Testis (tissue), 3 donors: ENCODE results near the gene DVL1. TPM values are rescaled to one million over a fixed set of nuclear protein-coding genes. Genes with fewer than 3 reads are reported as not detected.

Source experiments
- DNase-seq: peaks from one replicate; pipeline ENCODE4 v3.0.0-alpha.2; 2019
- H3K27ac ChIP-seq, 2 donors: fragments of 200-600 bp; sonication (generic); one replicate each; pipeline ENCODE4 v1.5.1; 2019
- H3K27me3 ChIP-seq: fragments of 200-600 bp; sonication (generic); one replicate; pipeline ENCODE4 v1.5.1; 2019
- H3K36me3 ChIP-seq: fragments of 200-600 bp; sonication (generic); one replicate; pipeline ENCODE4 v1.5.1; 2017; ENCODE audit warnings: low read depth; ENCODE audit errors: missing control alignments
- H3K4me1 ChIP-seq: fragments of 200-600 bp; sonication (generic); one replicate; pipeline ENCODE4 v1.5.1; 2019
- H3K4me3 ChIP-seq, 2 donors: fragments of 200-600 bp; sonication (generic); one replicate each; pipeline ENCODE4 v1.5.1; 2017 to 2019
- H3K9me3 ChIP-seq: fragments of 200-600 bp; sonication (generic); one replicate; pipeline ENCODE4 v1.5.1; 2017
- POLR2A ChIP-seq: fragments of 450-650 bp; IDR thresholded peaks from one replicate; pipeline ENCODE4 v1.6.1; 2017; ENCODE audit warnings: antibody characterized with exemption, mild to moderate bottlenecking, moderate library complexity
- WGBS, 2 donors: methylation state at CpG; one replicate each; pipeline ENCODE4 v1.1.5; 2018; 5-methylcytosine and 5-hydroxymethylcytosine counted together
- intact Hi-C: fragments of 100-400 bp; cut with DNase I; formaldehyde crosslinking; loops from one replicate; pipeline ENCODE4 v1.15.1; 2023; ENCODE audit warnings: low total_unique reads
- microRNA-seq, 2 donors: library from miRNA; unstranded; fragments of <30 nt; microRNA quantifications; one replicate each; pipeline ENCODE4, GENCODE V29; 2016; ENCODE audit warnings: borderline number of aligned reads in 2 of 2, borderline replicate concordance in 1 of 2
- polyA plus RNA-seq: library from polyadenylated mRNA; stranded (reverse); fragments of 350-450 nt; fragmentation: Illumina TruSeq; extraction: RNeasy Lipid Tissue Mini Kit (QIAGEN cat#74804); gene quantifications from one replicate; pipeline ENCODE4 v1.2.3, GENCODE V29; 2014; ENCODE audit warnings: low read depth, low replicate concordance; ENCODE audit not compliant: insufficient read depth
- small RNA-seq, 2 donors: library from RNA; depleted of rRNA; stranded (forward); fragments of <200 nt; gene quantifications; one replicate each; pipeline ENCODE3, GENCODE V24; 2016
- total RNA-seq, 2 donors: library from RNA; depleted of rRNA; stranded (reverse); fragments of >200 nt; gene quantifications; one replicate each; pipeline ENCODE4 v1.2.3, GENCODE V29; 2016
- TF ChIP-seq, protein P1 (sequence below), 3 experiments: fragments of 450-650 bp in 2 of 3; fragments of 200-600 bp in 1 of 3; sonication (generic) in 1 of 3; IDR thresholded peaks; one replicate each; pipeline ENCODE4 v1.5.1; 2016 to 2019; ENCODE audit warnings: antibody characterized with exemption in 3 of 3, mild to moderate bottlenecking in 2 of 3, moderate library complexity in 1 of 3

Gene DVL1
- total and polyA plus RNA-seq, 3 donors from 2014 or later, result 65.8 to 183 (median 169) TPM

GRCh38 chr1:1285611-1286311 lies 63.5 kb downstream of the DVL1 start:
- WGBS, 2 donors, result 76% methylated on average over 33 of the region's 37 CpGs; no CpG with 5 or more reads in 1 of the 2 donors
- Histone ChIP-seq H3K4me3 (no peak overlapping the region), H3K36me3 (no peaks in the 10 kb centered on the region), H3K4me1 (peaks cover 14% of the 10 kb centered on the region), H3K27ac (no peak overlapping the region), H3K27me3 (no peaks in the 10 kb centered on the region), H3K9me3 (no peaks in the 10 kb centered on the region)
- no peak for DNase-seq
- TF ChIP-seq, protein P1, sequence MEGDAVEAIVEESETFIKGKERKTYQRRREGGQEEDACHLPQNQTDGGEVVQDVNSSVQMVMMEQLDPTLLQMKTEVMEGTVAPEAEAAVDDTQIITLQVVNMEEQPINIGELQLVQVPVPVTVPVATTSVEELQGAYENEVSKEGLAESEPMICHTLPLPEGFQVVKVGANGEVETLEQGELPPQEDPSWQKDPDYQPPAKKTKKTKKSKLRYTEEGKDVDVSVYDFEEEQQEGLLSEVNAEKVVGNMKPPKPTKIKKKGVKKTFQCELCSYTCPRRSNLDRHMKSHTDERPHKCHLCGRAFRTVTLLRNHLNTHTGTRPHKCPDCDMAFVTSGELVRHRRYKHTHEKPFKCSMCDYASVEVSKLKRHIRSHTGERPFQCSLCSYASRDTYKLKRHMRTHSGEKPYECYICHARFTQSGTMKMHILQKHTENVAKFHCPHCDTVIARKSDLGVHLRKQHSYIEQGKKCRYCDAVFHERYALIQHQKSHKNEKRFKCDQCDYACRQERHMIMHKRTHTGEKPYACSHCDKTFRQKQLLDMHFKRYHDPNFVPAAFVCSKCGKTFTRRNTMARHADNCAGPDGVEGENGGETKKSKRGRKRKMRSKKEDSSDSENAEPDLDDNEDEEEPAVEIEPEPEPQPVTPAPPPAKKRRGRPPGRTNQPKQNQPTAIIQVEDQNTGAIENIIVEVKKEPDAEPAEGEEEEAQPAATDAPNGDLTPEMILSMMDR (IDR thresholded peaks at IDR 0.05), result no peak
- TF ChIP-seq POLR2A, result no peak
- intact Hi-C loops, result no loop called here

Small RNAs within 50 kb of the gene (microRNA-seq; reads per million reads assigned to microRNA genes)
- 0 to 1.4 reads per million in 2 donors for gene MIR6726
- 0 reads per million in 2 donors for gene MIR6727
- 0 reads per million in 2 donors for gene MIR6808

Small RNAs within 50 kb of the gene (small RNA-seq; reads per million reads assigned to genes)
- 0 reads per million in 2 donors for gene MIR6726

Other genes with a start within 250 kb of the DVL1 start
- 10 to 100 TPM; 50.7 to 68.3 TPM for gene C1orf159, start 233.3 kb downstream of the DVL1 start, total RNA-seq
- gene C1orf159, start 233.3 kb downstream of the DVL1 start, polyA plus RNA-seq, result 40.7 TPM
- 10 to 100 TPM; 20.4 to 58.0 TPM for gene TTLL10, start 175.5 kb downstream of the DVL1 start, total RNA-seq
- gene TTLL10, start 175.5 kb downstream of the DVL1 start, polyA plus RNA-seq, result 44.9 TPM
- not detected for gene TNFRSF18, start 142.8 kb downstream of the DVL1 start, total RNA-seq
- 0.67 TPM for gene TNFRSF18, start 142.8 kb downstream of the DVL1 start, polyA plus RNA-seq
- 1 to 10 TPM in 1 of 2 donors, under 1 TPM in 1; 0.87 to 1.4 TPM for gene TNFRSF4, start 135.3 kb downstream of the DVL1 start, total RNA-seq
- 0.80 TPM for gene TNFRSF4, start 135.3 kb downstream of the DVL1 start, polyA plus RNA-seq
- gene SDF4, start 117.4 kb downstream of the DVL1 start, total RNA-seq, result 100 to 1,000 TPM; 146 to 158 TPM
- 167 TPM for gene SDF4, start 117.4 kb downstream of the DVL1 start, polyA plus RNA-seq
- gene B3GALT6, start 117.2 kb downstream of the DVL1 start, total RNA-seq, result 10 to 100 TPM; 26.1 to 37.3 TPM
- gene B3GALT6, start 117.2 kb downstream of the DVL1 start, polyA plus RNA-seq, result 8.5 TPM
- 1 to 10 TPM; 4.7 to 7.7 TPM for gene C1QTNF12, start 102.7 kb downstream of the DVL1 start, total RNA-seq
- gene C1QTNF12, start 102.7 kb downstream of the DVL1 start, polyA plus RNA-seq, result 2.7 TPM
- 100 to 1,000 TPM; 133 to 139 TPM for gene UBE2J2, start 75.6 kb downstream of the DVL1 start, total RNA-seq
- 203 TPM for gene UBE2J2, start 75.6 kb downstream of the DVL1 start, polyA plus RNA-seq
- 10 to 100 TPM; 49.9 to 58.7 TPM for gene SCNN1D, start 69.0 kb downstream of the DVL1 start, total RNA-seq
- 21.0 TPM for gene SCNN1D, start 69.0 kb downstream of the DVL1 start, polyA plus RNA-seq
- 10 to 100 TPM; 53.0 to 62.7 TPM for gene ACAP3, start 41.5 kb downstream of the DVL1 start, total RNA-seq
- gene ACAP3, start 41.5 kb downstream of the DVL1 start, polyA plus RNA-seq, result 16.8 TPM
- 10 to 100 TPM; 35.4 to 39.0 TPM for gene PUSL1, start 40.8 kb downstream of the DVL1 start, total RNA-seq
- gene PUSL1, start 40.8 kb downstream of the DVL1 start, polyA plus RNA-seq, result 12.4 TPM
- 100 to 1,000 TPM; 220 to 232 TPM for gene INTS11, start 24.8 kb downstream of the DVL1 start, total RNA-seq
- 213 TPM for gene INTS11, start 24.8 kb downstream of the DVL1 start, polyA plus RNA-seq
- 10 to 100 TPM; 64.4 to 82.3 TPM for gene CPTP, start 24.6 kb downstream of the DVL1 start, total RNA-seq
- 129 TPM for gene CPTP, start 24.6 kb downstream of the DVL1 start, polyA plus RNA-seq
- 1 to 10 TPM; 1.5 TPM for gene TAS1R3, start 18.1 kb downstream of the DVL1 start, total RNA-seq
- 0.66 TPM for gene TAS1R3, start 18.1 kb downstream of the DVL1 start, polyA plus RNA-seq
- gene MXRA8, start 9.1 kb upstream of the DVL1 start, total RNA-seq, result 100 to 1,000 TPM in 1 of 2 donors, 10 to 100 TPM in 1; 60.2 to 102 TPM
- gene MXRA8, start 9.1 kb upstream of the DVL1 start, polyA plus RNA-seq, result 63.3 TPM
- gene AURKAIP1, start 25.8 kb upstream of the DVL1 start, total RNA-seq, result 100 to 1,000 TPM; 224 to 328 TPM
- 313 TPM for gene AURKAIP1, start 25.8 kb upstream of the DVL1 start, polyA plus RNA-seq
- 100 to 1,000 TPM; 204 to 209 TPM for gene CCNL2, start 49.9 kb upstream of the DVL1 start, total RNA-seq
- gene CCNL2, start 49.9 kb upstream of the DVL1 start, polyA plus RNA-seq, result 90.9 TPM
- 100 to 1,000 TPM; 104 to 123 TPM for gene MRPL20, start 57.9 kb upstream of the DVL1 start, total RNA-seq
- gene MRPL20, start 57.9 kb upstream of the DVL1 start, polyA plus RNA-seq, result 110 TPM
- 10 to 100 TPM; 10.4 to 14.7 TPM for gene ANKRD65, start 71.9 kb upstream of the DVL1 start, total RNA-seq
- 10.0 TPM for gene ANKRD65, start 71.9 kb upstream of the DVL1 start, polyA plus RNA-seq
- gene VWA1, start 86.3 kb upstream of the DVL1 start, total RNA-seq, result 10 to 100 TPM; 64.0 to 90.6 TPM
- gene VWA1, start 86.3 kb upstream of the DVL1 start, polyA plus RNA-seq, result 46.6 TPM
- gene ATAD3C, start 100.3 kb upstream of the DVL1 start, total RNA-seq, result 1 to 10 TPM; 1.3 to 3.0 TPM
- gene ATAD3C, start 100.3 kb upstream of the DVL1 start, polyA plus RNA-seq, result 1.5 TPM
- gene ATAD3B, start 122.3 kb upstream of the DVL1 start, total RNA-seq, result 10 to 100 TPM; 46.3 to 55.6 TPM
- 19.1 TPM for gene ATAD3B, start 122.3 kb upstream of the DVL1 start, polyA plus RNA-seq
- gene ATAD3A, start 162.7 kb upstream of the DVL1 start, total RNA-seq, result 10 to 100 TPM; 35.7 to 37.4 TPM
- 22.0 TPM for gene ATAD3A, start 162.7 kb upstream of the DVL1 start, polyA plus RNA-seq
- gene TMEM240, start 191.2 kb upstream of the DVL1 start, total RNA-seq, result 1 to 10 TPM; 3.6 to 6.3 TPM
- gene TMEM240, start 191.2 kb upstream of the DVL1 start, polyA plus RNA-seq, result 4.3 TPM
- 100 to 1,000 TPM; 146 to 158 TPM for gene SSU72, start 225.4 kb upstream of the DVL1 start, total RNA-seq
- gene SSU72, start 225.4 kb upstream of the DVL1 start, polyA plus RNA-seq, result 67.0 TPM